ENCODE measurements around the gene TMED4. TPM values are rescaled to one million over a fixed set of nuclear protein-coding genes. Genes with fewer than 3 reads are reported as not detected.

TMED4 gene
- total RNA-seq, 1 experiment from 2014 or later: 79.5 TPM

GRCh38 chr7:44574287-44574872, 7.7 kb downstream of the TMED4 start:
- CTCF ChIA-PET: interaction anchor here (0.6 to 0.8 kb wide), 4 partner anchors 9 to 561 kb away, joined by 3 to 4 read pairs (median 4); no protein-coding TSS in a partner anchor
- no peak for DNase-seq (ENCODE audit: low spot score)
- Histone ChIP-seq H3K36me3 (ENCODE audit: insufficient read depth, low read length, poor library complexity, severe bottlenecking) (peaks cover 57% of the 10 kb centered on the region), H3K27ac (ENCODE audit: low read depth, low read length, poor library complexity, severe bottlenecking) (peak overlapping the region; percentile 93), H3K27me3 (replicated peaks; ENCODE audit: insufficient read depth, low read depth, low read length, poor library complexity) (no peaks in the 10 kb centered on the region), H3K4me3 (ENCODE audit: low read depth, low read length, poor library complexity, severe bottlenecking) (peak overlapping the region; percentile 94), H3K9me3 (ENCODE audit: low read depth, low read length, poor library complexity, severe bottlenecking) (no peaks in the 10 kb centered on the region), H3K4me1 (ENCODE audit: insufficient read depth, low read length, poor library complexity, severe bottlenecking) (peaks cover 9% of the 10 kb centered on the region)
- no peak for TF ChIP-seq EZH2 (IDR thresholded peaks at IDR 0.05; ENCODE audit: borderline replicate concordance, low read depth, low read length, poor library complexity, severe bottlenecking)
- no peak for TF ChIP-seq CTCF (conservative IDR thresholded peaks at IDR 0.05; ENCODE audit: low read depth, low read length)
- POLR2A ChIA-PET (ENCODE audit: low non-redundant PET): interaction anchor here (0.7 kb wide), 1 partner anchor 32 kb away, joined by 3 read pairs; no protein-coding TSS in a partner anchor
- intact Hi-C loops (cut with micrococcal nuclease; ENCODE audit: unreplicated experiment): no loop called here
- TSS peak; percentile 64 for BruUV-seq (replicated peaks)

DNA sequence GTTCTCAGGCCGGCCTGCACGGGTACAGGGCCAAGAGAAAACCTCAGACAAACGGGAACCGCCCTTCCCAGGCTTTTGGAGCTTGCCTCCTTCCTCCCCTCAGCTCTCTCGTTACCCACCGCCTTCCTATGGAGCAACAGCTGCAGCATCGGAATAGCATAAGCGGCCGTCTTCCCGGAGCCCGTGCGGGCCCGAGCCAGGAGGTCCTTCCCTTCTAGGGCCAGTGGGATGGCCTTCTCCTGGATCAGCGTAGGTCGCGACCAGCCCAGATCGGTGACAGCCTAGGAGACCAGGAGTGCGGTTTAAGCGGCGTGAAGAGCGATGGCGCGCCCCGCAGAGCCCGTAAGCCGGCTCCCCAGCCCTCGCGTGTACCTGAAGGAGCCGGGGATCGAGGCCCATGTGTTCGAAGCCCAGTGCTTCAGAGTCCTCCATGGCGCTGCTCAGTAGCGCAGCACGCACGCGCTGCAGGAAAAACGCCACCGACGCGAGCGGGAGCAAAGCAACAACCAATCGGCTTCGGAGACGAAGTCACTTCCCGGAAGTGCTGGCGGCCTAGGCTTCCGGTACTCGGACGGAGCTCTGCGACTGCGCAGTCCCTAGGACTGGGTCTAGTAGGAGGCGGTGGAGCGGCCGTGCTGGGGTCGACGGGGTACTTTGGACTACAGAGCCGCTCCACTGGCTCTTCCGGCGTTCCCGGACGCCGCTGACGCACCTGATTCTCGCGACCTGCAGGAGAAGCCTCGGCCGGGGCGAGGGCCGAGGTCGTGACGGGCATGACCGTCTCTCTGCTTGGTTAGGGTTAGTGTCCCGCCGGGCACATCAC, 8.4 kb downstream of the TMED4 start, which contains the start of gene DDX56:
TSS of gene DDX56 (minus strand) at position 445 of the 823 bp plus-strand sequence. CDS start at position 432, 13 bp downstream.
- CTCF ChIA-PET: interaction anchor here (0.5 to 0.8 kb wide), 5 partner anchors 8 to 562 kb away, joined by 3 to 4 read pairs (median 4); no protein-coding TSS in a partner anchor
- no TSS peak for BruUV-seq (replicated peaks)
- no peaks in the 10 kb centered on the region for H3K9me3 ChIP-seq (ENCODE audit: low read depth, low read length, poor library complexity, severe bottlenecking)
- peaks cover 9% of the 10 kb centered on the region for H3K4me1 ChIP-seq (ENCODE audit: insufficient read depth, low read length, poor library complexity, severe bottlenecking)
- H3K27me3 ChIP-seq (replicated peaks; ENCODE audit: insufficient read depth, low read depth, low read length, poor library complexity): no peaks in the 10 kb centered on the region
- DNase-seq (ENCODE audit: low spot score): peak; percentile 96
- no peak for TF ChIP-seq CTCF (conservative IDR thresholded peaks at IDR 0.05; ENCODE audit: low read depth, low read length)
- TF ChIP-seq EZH2 (IDR thresholded peaks at IDR 0.05; ENCODE audit: borderline replicate concordance, low read depth, low read length, poor library complexity, severe bottlenecking): no peak
- POLR2A ChIA-PET (ENCODE audit: low non-redundant PET): interaction anchor here (0.7 kb wide), 1 partner anchor 31 kb away, joined by 3 read pairs; no protein-coding TSS in a partner anchor
- intact Hi-C loops (cut with micrococcal nuclease; ENCODE audit: unreplicated experiment): no loop called here
- peak within 1 kb of the TSS; percentile 93 for H3K27ac ChIP-seq (ENCODE audit: low read depth, low read length, poor library complexity, severe bottlenecking)
- peaks cover 57% of the 10 kb centered on the region for H3K36me3 ChIP-seq (ENCODE audit: insufficient read depth, low read length, poor library complexity, severe bottlenecking)
- H3K4me3 ChIP-seq (ENCODE audit: low read depth, low read length, poor library complexity, severe bottlenecking): peak within 1 kb of the TSS; percentile 94

- Histone ChIP-seq H3K9me3 (ENCODE audit: low read depth, low read length, poor library complexity, severe bottlenecking) (no peaks in the 10 kb centered on the region), H3K4me1 (ENCODE audit: insufficient read depth, low read length, poor library complexity, severe bottlenecking) (peaks cover 9% of the 10 kb centered on the region), H3K4me3 (ENCODE audit: low read depth, low read length, poor library complexity, severe bottlenecking) (peak overlapping the region; percentile 94), H3K27me3 (replicated peaks; ENCODE audit: insufficient read depth, low read depth, low read length, poor library complexity) (no peaks in the 10 kb centered on the region), H3K27ac (ENCODE audit: low read depth, low read length, poor library complexity, severe bottlenecking) (peak overlapping the region; percentile 93), H3K36me3 (ENCODE audit: insufficient read depth, low read length, poor library complexity, severe bottlenecking) (peaks cover 57% of the 10 kb centered on the region)
- POLR2A ChIA-PET (ENCODE audit: low non-redundant PET): interaction anchor here (0.6 kb wide), 1 partner anchor 22 kb away, joined by 3 read pairs; no protein-coding TSS in a partner anchor
- TF ChIP-seq CTCF (conservative IDR thresholded peaks at IDR 0.05; ENCODE audit: low read depth, low read length) (no peak), EZH2 (IDR thresholded peaks at IDR 0.05; ENCODE audit: borderline replicate concordance, low read depth, low read length, poor library complexity, severe bottlenecking) (no peak)
- no TSS peak for BruUV-seq (replicated peaks)
- intact Hi-C loops (cut with micrococcal nuclease; ENCODE audit: unreplicated experiment): no loop called here
- CTCF ChIA-PET: no interaction called here
- no peak for DNase-seq (ENCODE audit: low spot score)
Measured at GRCh38 chr7:44572771-44573170, 9.3 kb downstream of the TMED4 start.
